HCT116 (cell line): ENCODE measurements around the gene PLD1.

ENCODE experiments used
- ELF1 ChIP-seq: IDR thresholded peaks from 2 replicates; pipeline ENCODE4 v1.6.1; 2012; ENCODE audit warnings: low read depth, borderline replicate concordance
- POLR2AphosphoS5 ChIP-seq: IDR thresholded peaks from 2 replicates; pipeline ENCODE4 v1.6.1; 2011; ENCODE audit warnings: mild to moderate bottlenecking, low read depth, low read length, moderate library complexity
- YY1 ChIP-seq: IDR thresholded peaks from 2 replicates; pipeline ENCODE4 v1.6.1; 2011; ENCODE audit warnings: low read length, low read depth, moderate library complexity, mild to moderate bottlenecking; ENCODE audit not compliant: insufficient replicate concordance; ENCODE audit errors: extremely low read depth

DNA sequence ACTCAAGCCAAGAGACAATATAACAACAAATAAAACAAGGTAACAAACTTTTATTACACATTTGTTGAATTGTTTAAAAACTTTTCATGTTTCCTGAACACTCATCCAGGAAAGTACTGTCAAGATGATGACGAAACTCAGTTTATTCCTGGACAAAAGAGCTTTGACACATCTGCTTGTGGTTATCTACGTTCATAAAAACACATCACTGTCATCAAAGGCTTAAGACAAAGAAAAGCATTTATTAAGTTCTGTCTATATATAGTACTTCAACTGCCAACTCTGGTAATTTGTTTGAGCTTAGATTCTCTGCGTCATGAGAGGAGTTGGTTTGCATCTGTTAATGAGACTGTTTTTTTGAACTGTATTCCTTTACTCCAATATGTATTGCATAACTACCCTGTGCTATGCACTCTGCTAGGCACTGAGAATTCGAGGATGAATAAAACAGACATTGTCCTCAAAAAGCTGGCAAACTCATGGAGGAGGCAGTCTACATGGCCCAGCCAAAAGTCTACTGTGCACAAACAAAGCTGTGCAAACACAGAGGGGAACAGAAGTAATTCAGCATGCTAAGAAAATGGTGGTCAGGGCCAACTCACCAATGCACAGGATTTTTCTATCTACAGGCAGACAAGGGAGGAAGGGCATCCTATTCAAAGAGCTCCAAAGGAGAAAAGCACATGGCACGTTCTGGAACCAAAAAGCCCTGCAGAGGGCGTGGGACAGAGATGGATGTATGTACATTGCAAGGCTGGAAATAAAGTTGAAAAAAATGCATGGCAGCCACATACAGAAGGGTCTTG is 21.5 kb downstream of the PLD1 start:
- TF ChIP-seq YY1 (no peak), ELF1 (no peak), POLR2AphosphoS5 (no peak)
